SH-SY5Y (cell line): Measurements from ENCODE around the gene USH2A.

Experiments
- GATA2 ChIP-seq: IDR thresholded peaks from 2 replicates; pipeline ENCODE4 v1.6.1; 2011; ENCODE audit warnings: mild to moderate bottlenecking, low read depth, low read length
- GATA3 ChIP-seq: IDR thresholded peaks from 2 replicates; pipeline ENCODE4 v1.6.1; 2011; ENCODE audit warnings: low read depth, mild to moderate bottlenecking, low read length, moderate library complexity

The USH2A gene

DNA sequence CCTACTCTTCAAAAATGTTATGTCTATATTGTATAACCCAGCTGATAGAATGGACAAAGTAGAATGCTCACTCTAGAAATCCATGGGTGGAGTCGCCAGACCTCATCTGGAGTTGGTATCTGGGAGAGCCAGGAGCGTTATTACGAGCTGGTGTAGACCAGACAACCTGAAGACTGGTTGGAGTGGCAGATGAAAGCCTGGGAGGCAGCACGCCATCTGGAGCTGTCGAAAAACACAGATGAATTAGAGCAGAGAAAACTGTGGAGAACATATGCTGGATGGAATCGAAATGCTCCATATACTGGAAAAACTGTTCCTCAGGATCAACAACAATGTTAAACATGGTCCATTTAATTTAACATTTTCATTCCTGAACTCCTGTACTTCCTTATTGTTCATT, 522.6 kb downstream of the USH2A start:
- no peak for TF ChIP-seq GATA3
- TF ChIP-seq GATA2 = 0 out of 2 replicates have a peak, but pooled peaks have one; percentile 19

DNA sequence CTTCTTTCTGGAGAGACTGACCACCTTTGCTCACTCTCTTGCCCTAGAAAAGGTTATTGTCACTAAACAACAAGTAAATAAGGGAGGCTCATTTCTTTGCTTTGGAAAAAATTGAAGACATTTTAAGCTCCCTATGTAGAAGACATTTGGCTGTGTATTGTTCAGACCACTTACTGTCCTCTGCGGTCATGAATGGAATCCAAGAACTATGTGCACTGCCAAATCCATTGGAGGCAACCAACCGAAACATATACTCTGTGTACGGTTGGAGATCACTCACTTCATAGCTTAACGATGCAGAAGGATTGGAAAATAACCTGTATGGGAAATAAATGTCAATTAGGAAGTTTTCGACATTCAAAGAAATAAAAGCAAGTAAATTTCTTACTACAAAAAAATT, 523.3 kb downstream of the USH2A start:
- no peak for TF ChIP-seq GATA2
- no peak for TF ChIP-seq GATA3

DNA sequence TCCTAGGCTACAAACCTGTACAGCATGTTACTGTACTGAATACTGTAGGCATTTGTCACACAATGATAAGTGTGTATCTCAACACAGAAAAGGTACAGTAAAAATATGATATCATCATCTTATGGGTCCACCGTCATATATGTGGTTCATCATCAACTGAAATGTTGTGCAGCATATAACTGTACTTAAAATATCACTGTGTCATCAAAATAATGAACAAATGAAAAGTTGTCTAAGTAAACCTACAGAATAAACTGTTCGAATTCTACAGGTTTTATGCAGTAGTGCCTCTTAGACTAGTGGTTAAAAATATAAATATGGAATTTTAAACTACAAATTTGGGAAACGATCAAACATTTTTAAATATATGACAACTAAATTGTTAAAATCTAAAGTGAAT, 527.4 kb downstream of the USH2A start:
- no peak for TF ChIP-seq GATA3
- no peak for TF ChIP-seq GATA2

DNA sequence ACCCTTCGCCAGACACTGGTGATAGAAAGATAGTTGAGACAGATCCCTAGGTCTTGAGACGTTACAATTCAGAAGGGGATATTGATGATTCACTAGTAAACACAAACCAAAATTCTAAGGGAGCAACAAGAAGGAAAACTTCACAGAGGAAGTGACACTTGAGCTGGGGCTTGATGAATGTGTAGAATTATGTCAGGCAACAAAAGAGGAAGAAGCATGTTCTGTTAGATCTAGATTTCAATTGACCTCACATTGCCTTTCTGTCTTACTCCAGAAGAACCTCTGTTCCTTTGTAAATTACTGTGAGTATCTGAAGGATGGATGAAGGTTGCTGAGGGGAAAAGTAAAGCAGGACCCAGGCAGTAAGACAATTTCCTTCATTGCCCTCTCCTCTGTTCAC, 528.0 kb downstream of the USH2A start:
- TF ChIP-seq GATA2 (no peak), GATA3 (no peak)

DNA sequence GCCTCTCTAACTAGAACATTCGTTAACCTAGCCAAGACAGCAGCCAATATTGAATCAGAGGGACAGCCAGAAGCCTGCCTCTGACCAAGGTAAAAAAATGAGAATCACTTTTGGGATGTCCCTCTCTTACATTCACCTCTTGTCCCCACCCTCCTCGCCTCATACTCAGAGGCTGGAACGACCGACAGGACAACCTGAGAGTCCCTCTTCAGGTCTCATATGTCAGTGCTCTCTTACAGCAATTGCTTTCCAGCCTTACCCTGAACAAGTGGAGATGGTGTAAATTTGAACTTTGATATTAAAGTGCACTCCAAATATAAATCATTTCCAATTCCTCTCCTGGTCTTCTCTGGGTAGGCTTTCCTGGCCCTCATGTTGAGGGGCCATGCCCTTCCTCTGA, 528.6 kb downstream of the USH2A start:
- TF ChIP-seq GATA3 (no peak), GATA2 (no peak)

DNA sequence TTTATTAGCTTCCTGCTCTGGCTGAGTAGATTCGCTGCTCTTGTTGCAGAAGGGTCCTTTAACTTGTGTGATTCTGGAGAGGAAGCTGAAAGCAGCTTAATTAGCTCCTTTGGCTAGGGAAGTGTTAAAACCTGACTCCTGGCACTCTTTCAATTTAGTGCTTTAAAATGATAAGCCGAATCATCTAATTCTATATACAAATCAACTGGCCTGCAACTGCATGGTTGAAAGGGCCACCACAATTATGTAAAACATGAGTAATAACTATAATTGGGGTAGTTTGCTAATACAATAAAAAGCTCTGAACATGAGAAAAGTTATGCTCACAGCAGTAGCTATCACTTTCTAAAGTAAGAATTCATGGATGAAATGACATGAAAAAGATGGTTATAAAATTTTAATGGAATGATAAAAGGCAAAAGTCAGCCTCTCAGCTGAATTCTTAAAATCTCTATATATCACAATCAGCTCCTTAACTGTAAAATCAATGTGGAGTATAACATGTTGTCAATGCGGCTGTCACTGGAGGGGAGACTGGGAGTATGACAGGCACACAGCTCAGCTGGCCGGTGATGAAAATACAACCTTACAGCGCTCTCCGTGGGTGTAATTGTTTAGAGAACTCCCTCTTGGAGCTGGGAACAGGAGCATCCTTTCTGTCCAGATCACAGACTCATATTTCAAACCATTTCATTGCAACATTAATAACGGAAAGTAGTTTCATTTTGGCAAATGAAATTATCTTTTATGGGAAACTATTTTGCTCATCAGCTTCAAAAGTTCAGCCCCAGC, 531.8 kb downstream of the USH2A start:
- TF ChIP-seq GATA3 (no peak), GATA2 (no peak)

DNA sequence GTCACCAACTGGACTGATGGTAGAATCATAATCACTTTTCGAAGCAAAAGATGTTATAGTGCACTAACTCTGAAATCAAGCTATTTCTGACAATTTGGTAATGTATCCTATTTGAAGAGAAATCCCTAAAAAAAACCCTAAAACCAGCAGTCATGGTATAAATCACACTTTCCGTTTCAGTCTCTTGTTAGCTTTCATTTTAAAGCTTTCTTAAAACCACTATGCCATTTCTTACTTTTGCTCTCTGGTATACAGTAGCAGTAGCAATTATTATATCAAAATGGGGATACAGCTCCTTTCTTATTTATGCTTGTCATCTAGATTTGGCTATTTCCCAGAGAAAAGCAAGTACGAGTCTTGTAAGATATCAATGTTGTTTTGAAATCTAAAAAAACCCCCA, 532.8 kb downstream of the USH2A start:
- TF ChIP-seq GATA3 (no peak), GATA2 (no peak)

DNA sequence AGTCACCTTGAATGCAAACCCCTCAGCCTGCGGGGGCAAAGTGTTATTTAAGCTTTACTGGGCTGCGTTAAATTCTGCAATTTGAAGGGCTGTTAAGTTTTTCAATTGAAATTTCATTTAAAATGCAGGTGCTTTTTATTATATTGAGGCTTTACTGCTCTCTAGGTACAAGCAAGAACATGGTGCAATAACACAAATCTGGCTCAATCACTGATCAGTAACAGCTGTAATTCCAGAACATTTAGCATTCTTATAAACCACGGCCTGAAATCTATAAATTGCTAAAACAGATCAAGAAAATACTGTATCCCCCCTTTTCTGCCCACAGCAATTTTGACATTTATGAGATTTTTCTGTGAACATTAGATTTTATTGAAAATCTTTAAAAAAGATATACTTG, 533.4 kb downstream of the USH2A start:
- TF ChIP-seq GATA2 = no peak
- no peak for TF ChIP-seq GATA3

DNA sequence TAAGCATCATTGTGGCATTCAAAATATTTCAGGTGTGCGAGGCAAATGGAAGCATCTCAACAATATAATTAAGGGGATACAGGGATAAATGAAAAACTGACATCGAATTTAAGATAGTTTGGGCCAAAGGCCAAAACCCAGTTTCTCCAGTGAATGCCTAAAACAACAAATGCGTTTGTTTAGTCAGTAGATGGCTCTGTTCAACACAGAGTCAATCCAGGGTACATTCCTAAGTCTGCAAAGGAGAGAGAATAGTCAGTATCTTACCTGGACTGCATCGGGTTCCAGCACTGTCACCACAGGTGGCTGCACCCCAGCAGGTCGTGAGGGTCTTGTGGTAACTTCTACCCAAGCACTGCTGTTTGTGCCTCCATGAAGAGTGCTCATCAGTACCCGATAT, 535.1 kb downstream of the USH2A start:
- TF ChIP-seq GATA2 = no peak
- TF ChIP-seq GATA3 = no peak

DNA sequence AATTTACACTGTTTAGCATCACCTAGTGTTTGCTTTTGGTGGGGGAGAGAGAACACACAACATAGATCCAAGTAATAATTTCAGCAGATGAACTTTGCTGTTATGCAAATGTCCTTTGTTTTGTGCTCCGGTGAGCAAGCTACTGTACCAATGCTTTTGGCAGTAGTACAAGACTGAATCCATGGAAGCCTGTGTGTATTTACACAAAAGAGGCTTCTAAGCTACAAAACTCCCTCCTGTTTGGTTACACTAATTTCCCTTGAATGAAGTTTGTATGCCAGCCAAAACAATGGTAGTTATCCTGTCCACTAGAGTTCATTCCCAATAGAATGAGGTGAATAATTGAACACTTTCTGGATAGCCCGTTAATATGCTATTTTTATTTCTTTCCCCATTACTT, 535.6 kb downstream of the USH2A start:
- TF ChIP-seq GATA2 = no peak
- no peak for TF ChIP-seq GATA3

DNA sequence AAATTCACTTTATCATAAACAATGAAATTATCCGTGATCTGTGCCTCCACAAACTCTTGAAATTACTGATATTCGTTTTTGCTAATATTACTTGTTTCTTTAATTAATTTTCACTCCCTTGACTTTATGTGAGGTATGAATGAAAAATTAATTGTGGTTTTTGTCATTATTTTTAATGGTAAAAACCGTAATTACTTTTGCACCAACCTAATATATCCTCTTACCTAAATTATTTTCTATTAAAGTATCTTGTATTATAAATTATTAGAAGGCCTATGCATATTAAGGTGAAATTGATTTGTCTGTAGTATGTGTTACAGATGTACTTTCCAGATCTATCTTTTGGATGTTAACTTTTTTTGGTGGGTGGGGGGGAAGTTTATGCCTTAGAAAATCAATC, 540.2 kb downstream of the USH2A start:
- TF ChIP-seq GATA2 = no peak
- TF ChIP-seq GATA3 = no peak

DNA sequence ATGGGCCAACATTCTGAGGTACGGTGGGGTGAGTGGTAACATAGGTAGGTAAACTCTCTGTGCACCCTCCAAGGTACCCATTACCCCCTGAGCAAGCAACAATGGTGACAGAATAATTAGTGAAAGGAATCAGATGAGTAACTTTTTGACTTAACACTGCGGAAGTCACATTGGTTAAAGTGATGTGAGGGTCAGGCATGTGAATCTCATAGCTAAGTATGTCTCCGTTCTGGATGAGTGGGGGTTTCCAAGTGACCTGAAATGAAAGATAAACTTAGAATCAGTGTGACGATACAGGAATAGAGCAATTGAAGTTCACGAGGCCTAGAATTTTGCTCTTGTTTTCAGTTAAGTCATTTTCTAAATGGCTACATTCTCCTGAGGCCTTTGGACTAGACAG, 544.4 kb downstream of the USH2A start:
- no peak for TF ChIP-seq GATA3
- no peak for TF ChIP-seq GATA2

DNA sequence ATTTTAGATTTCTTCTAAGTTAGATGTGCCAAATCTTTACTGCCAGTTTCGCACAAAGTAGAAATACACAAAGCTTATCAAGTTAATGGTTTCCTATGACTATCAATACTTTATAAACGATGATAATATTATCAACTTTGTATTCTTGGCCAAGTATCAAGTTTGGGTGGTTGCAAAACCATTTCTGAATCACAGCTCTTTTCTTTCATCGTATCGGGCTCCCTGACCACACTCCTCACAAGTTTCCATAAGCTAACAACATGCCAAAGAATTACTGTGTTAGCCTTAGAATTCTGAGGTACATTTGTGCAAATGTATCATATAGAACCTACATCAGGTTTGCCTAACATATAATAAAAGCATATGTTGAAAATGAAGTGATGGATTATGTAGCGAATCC, 545.1 kb downstream of the USH2A start:
- TF ChIP-seq GATA2 = no peak
- no peak for TF ChIP-seq GATA3

DNA sequence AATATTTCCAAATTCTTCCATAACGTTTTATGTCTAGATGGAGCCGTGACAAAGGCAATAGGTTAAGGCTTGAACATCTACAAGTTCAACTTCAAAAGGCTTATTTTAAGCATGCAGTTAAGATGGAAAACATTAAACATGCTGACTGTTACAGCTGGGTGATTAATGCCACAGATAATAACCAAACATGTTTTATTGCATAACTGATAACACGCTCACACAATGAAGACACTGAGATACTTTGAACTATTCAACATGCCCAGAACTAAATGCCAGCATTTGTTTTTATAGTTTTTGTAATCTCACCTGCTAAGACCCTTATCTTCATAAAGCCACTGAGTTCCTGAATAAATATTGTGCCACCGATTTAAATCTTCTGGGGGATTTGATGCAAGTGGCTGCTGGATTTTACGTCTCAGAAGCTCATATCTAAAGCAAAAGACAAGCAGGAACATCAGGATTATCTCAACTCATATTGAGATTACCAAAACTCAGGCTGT, 545.7 kb downstream of the USH2A start:
- TF ChIP-seq GATA3 (peak; percentile 69), GATA2 (peak; percentile 13; the same call in 1 of the 2 replicates)

DNA sequence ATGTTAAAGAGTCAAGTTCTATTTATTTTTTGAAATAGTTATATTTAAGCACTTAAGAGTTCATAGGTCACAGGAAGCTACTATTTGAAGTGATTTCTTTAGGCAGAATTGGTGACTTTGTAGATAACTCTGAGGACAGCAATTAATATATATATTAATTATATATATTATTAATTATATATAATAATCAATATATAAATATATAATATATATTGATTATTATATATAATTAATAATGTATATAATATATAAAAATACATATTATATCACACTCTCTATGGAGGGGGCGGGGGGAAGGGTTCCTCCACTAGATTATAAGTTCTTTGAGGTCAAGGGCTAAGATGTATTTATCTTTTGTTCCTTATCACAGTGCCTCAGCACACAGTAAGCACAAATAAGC, 547.5 kb downstream of the USH2A start:
- TF ChIP-seq GATA3 (no peak), GATA2 (no peak)
